PC-3 (cell line): ENCODE data around the gene AP3S2.

ENCODE experiments used
- CTCF ChIP-seq: fragments of 300-600 bp; sonication (generic); conservative IDR thresholded peaks from 2 replicates; pipeline ENCODE4 v1.5.1; 2017; ENCODE audit warnings: antibody characterized with exemption, low read depth, mild to moderate bottlenecking, low read length
- EZH2 ChIP-seq: fragments of 300-600 bp; sonication (generic); IDR thresholded peaks from one replicate; pipeline ENCODE4 v1.6.1; 2017; ENCODE audit warnings: antibody characterized with exemption, mild to moderate bottlenecking, low read length; ENCODE audit not compliant: unreplicated experiment

GRCh38 chr15:89781055-89781454 is 112.7 kb downstream of the AP3S2 start:
- TF ChIP-seq EZH2 (no peak), CTCF (no peak)
